Keratinocyte (primary cell): ENCODE data around the gene SSBP4.

Source experiments
- EZH2 ChIP-seq: IDR thresholded peaks from one replicate; pipeline ENCODE4 v1.6.1; 2012; ENCODE audit warnings: inconsistent platforms, mild to moderate bottlenecking, low read length, moderate library complexity
- TF ChIP-seq, protein P1 (sequence below), 3 experiments: IDR thresholded peaks in 1 of 3; conservative IDR thresholded peaks in 1 of 3; optimal IDR thresholded peaks in 1 of 3; 2 replicates in 2 of 3; 3 replicates in 1 of 3; pipeline versions ENCODE3 to v1.5.1; 2011; ENCODE audit warnings: low read length in 3 of 3, mild to moderate bottlenecking in 3 of 3, moderate library complexity in 2 of 3, control low read depth in 1 of 3, inconsistent platforms in 1 of 3; ENCODE audit not compliant: insufficient read depth in 2 of 3; ENCODE audit errors: extremely low read depth in 1 of 3

DNA sequence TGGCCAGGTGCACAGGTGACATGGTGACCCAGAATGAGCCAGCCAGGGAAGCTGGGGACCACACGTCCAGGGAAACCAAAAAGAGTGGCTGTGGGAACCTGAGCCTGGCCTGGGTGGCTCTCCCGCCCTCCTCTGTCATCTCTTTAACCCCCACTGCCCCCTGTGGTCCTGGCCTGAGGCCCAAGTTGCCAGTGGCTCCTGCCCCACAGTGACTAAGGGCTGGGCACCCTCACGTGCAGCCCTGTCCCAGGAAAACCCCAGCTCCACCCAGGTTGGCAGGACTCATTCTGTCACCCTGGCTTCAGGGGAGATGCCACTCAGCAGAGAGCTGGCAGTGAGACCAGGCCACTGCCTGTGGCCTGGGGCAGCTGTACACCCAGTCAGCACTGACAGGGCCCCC, 49.3 kb downstream of the SSBP4 start:
- TF ChIP-seq, protein P1, sequence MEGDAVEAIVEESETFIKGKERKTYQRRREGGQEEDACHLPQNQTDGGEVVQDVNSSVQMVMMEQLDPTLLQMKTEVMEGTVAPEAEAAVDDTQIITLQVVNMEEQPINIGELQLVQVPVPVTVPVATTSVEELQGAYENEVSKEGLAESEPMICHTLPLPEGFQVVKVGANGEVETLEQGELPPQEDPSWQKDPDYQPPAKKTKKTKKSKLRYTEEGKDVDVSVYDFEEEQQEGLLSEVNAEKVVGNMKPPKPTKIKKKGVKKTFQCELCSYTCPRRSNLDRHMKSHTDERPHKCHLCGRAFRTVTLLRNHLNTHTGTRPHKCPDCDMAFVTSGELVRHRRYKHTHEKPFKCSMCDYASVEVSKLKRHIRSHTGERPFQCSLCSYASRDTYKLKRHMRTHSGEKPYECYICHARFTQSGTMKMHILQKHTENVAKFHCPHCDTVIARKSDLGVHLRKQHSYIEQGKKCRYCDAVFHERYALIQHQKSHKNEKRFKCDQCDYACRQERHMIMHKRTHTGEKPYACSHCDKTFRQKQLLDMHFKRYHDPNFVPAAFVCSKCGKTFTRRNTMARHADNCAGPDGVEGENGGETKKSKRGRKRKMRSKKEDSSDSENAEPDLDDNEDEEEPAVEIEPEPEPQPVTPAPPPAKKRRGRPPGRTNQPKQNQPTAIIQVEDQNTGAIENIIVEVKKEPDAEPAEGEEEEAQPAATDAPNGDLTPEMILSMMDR (optimal IDR thresholded peaks at IDR 0.05 in 1 of 3, IDR thresholded peaks at IDR 0.05 in 1 of 3, conservative IDR thresholded peaks at IDR 0.05 in 1 of 3; ENCODE audit: extremely low read depth in 1 of 3, insufficient read depth in 2 of 3, low read length in 3 of 3), result no peak
- no peak for TF ChIP-seq EZH2
